ENCODE data around the gene MAML3.

Gene MAML3

GRCh38 chr4:140188975-140189374, 35.0 kb upstream of the MAML3 start:
- Histone ChIP-seq H2AFZ (ENCODE audit: low read depth, low read length) (no peak overlapping the region), H3K4me2 (ENCODE audit: low read length) (no peak overlapping the region), H3K79me2 (ENCODE audit: low read length) (no peaks in the 10 kb centered on the region), H3K9me3 (ENCODE audit: insufficient read depth, low read length) (no peaks in the 10 kb centered on the region), H3K9ac (ENCODE audit: low read length) (no peak overlapping the region), H3K27ac (ENCODE audit: low read length) (no peak overlapping the region), H3K4me1 (ENCODE audit: low read length) (no peaks in the 10 kb centered on the region), H4K20me1 (ENCODE audit: insufficient read depth, low read length) (no peaks in the 10 kb centered on the region), H3K36me3 (replicated peaks; ENCODE audit: low read depth, low read length) (no peaks in the 10 kb centered on the region), H3K4me3 (ENCODE audit: low read length) (no peak overlapping the region), H3K27me3 (ENCODE audit: low read depth, low read length) (peaks cover 82% of the 10 kb centered on the region)
- no peak for TF ChIP-seq EZH2phosphoT487 (IDR thresholded peaks at IDR 0.05; ENCODE audit: low read depth)
- no peak for TF ChIP-seq CTCF (IDR thresholded peaks at IDR 0.05; ENCODE audit: low read depth, low read length)

- no peak overlapping the region for H3K4me2 ChIP-seq (ENCODE audit: low read length)
- H3K36me3 ChIP-seq (replicated peaks; ENCODE audit: low read depth, low read length) = no peaks in the 10 kb centered on the region
- H3K4me3 ChIP-seq (ENCODE audit: low read length) = no peak overlapping the region
- H3K4me1 ChIP-seq (ENCODE audit: low read length) = no peaks in the 10 kb centered on the region
- H3K79me2 ChIP-seq (ENCODE audit: low read length) = no peaks in the 10 kb centered on the region
- H2AFZ ChIP-seq (ENCODE audit: low read depth, low read length) = no peak overlapping the region
- no peak for TF ChIP-seq CTCF (IDR thresholded peaks at IDR 0.05; ENCODE audit: low read depth, low read length)
- TF ChIP-seq EZH2phosphoT487 (IDR thresholded peaks at IDR 0.05; ENCODE audit: low read depth) = no peak
- H3K9me3 ChIP-seq (ENCODE audit: insufficient read depth, low read length) = no peaks in the 10 kb centered on the region
- H3K9ac ChIP-seq (ENCODE audit: low read length) = no peak overlapping the region
- H4K20me1 ChIP-seq (ENCODE audit: insufficient read depth, low read length) = no peaks in the 10 kb centered on the region
- H3K27me3 ChIP-seq (ENCODE audit: low read depth, low read length) = peaks cover 78% of the 10 kb centered on the region
- H3K27ac ChIP-seq (ENCODE audit: low read length) = no peak overlapping the region
Measured at GRCh38 chr4:140187316-140187695, 33.3 kb upstream of the MAML3 start.

- Histone ChIP-seq H3K4me3 (ENCODE audit: low read length) (no peak overlapping the region), H3K4me1 (ENCODE audit: low read length) (no peaks in the 10 kb centered on the region), H3K36me3 (replicated peaks; ENCODE audit: low read depth, low read length) (no peaks in the 10 kb centered on the region), H3K9ac (ENCODE audit: low read length) (no peak overlapping the region), H3K27me3 (ENCODE audit: low read depth, low read length) (peaks cover 75% of the 10 kb centered on the region), H4K20me1 (ENCODE audit: insufficient read depth, low read length) (no peaks in the 10 kb centered on the region), H3K9me3 (ENCODE audit: insufficient read depth, low read length) (no peaks in the 10 kb centered on the region), H3K27ac (ENCODE audit: low read length) (no peak overlapping the region), H3K79me2 (ENCODE audit: low read length) (no peaks in the 10 kb centered on the region), H3K4me2 (ENCODE audit: low read length) (no peak overlapping the region), H2AFZ (ENCODE audit: low read depth, low read length) (no peak overlapping the region)
- TF ChIP-seq EZH2phosphoT487 (IDR thresholded peaks at IDR 0.05; ENCODE audit: low read depth) (no peak), CTCF (IDR thresholded peaks at IDR 0.05; ENCODE audit: low read depth, low read length) (no peak)
Measured at GRCh38 chr4:140186651-140187315, 32.8 kb upstream of the MAML3 start.

GRCh38 chr4:140186082-140186438, 32.1 kb upstream of the MAML3 start:
- Histone ChIP-seq H3K4me1 (ENCODE audit: low read length) (no peaks in the 10 kb centered on the region), H3K9ac (ENCODE audit: low read length) (no peak overlapping the region), H2AFZ (ENCODE audit: low read depth, low read length) (no peak overlapping the region), H3K36me3 (replicated peaks; ENCODE audit: low read depth, low read length) (no peaks in the 10 kb centered on the region), H3K4me2 (ENCODE audit: low read length) (no peak overlapping the region), H3K79me2 (ENCODE audit: low read length) (no peaks in the 10 kb centered on the region), H3K27ac (ENCODE audit: low read length) (no peak overlapping the region), H3K4me3 (ENCODE audit: low read length) (no peak overlapping the region), H3K9me3 (ENCODE audit: insufficient read depth, low read length) (no peaks in the 10 kb centered on the region), H3K27me3 (ENCODE audit: low read depth, low read length) (peaks cover 68% of the 10 kb centered on the region), H4K20me1 (ENCODE audit: insufficient read depth, low read length) (no peaks in the 10 kb centered on the region)
- TF ChIP-seq EZH2phosphoT487 (IDR thresholded peaks at IDR 0.05; ENCODE audit: low read depth) = no peak
- no peak for TF ChIP-seq CTCF (IDR thresholded peaks at IDR 0.05; ENCODE audit: low read depth, low read length)
